OCI-LY3 (cell line): ENCODE results near the gene EIF6.

Experiments
- H2AFZ ChIP-seq: fragments of 200-600, 300-600 bp; shearing (Covaris generic); 2 replicates; pipeline ENCODE4 v1.6.0; 2014; ENCODE audit warnings: antibody characterized with exemption, low read depth, low read length
- H3K27ac ChIP-seq: fragments of 200-600, 300-600 bp; sonication (generic); 2 replicates; pipeline ENCODE4 v1.5.1; 2014; ENCODE audit warnings: mild to moderate bottlenecking, low read length, moderate library complexity, mixed read lengths
- H3K27me3 ChIP-seq: fragments of 200-600, 300-600 bp; sonication (generic); 2 replicates; pipeline ENCODE4 v1.6.1; 2014; ENCODE audit warnings: low read depth, low read length, mixed read lengths
- H3K36me3 ChIP-seq: fragments of 200-600, 300-600 bp; sonication (generic); replicated peaks from 2 replicates; pipeline ENCODE3; 2014; ENCODE audit warnings: low read depth, low read length, mixed read lengths
- H3K4me1 ChIP-seq: fragments of 300-600, 200-600 bp; sonication (generic); 2 replicates; pipeline ENCODE4 v1.6.1; 2014; ENCODE audit warnings: low read length, mixed read lengths
- H3K4me2 ChIP-seq: fragments of 200-600, 300-600 bp; sonication (generic); 2 replicates; pipeline ENCODE4 v1.6.1; 2014; ENCODE audit warnings: low read length, mixed read lengths
- H3K4me3 ChIP-seq: fragments of 300-600, 200-600 bp; sonication (generic); 2 replicates; pipeline ENCODE4 v1.5.1; 2014; ENCODE audit warnings: antibody characterized with exemption, mild to moderate bottlenecking, low read length, moderate library complexity
- H3K79me2 ChIP-seq: fragments of 300-600, 200-600 bp; shearing (Covaris generic); 2 replicates; pipeline ENCODE4 v1.6.1; 2014; ENCODE audit warnings: mild to moderate bottlenecking, low read length, mixed read lengths
- H3K9ac ChIP-seq: fragments of 300-600, 200-600 bp; shearing (Covaris generic); 2 replicates; pipeline ENCODE4 v1.6.0; 2014; ENCODE audit warnings: mild to moderate bottlenecking, low read length, moderate library complexity
- H3K9me3 ChIP-seq: fragments of 200-600, 300-600 bp; shearing (Covaris generic); 2 replicates; pipeline ENCODE4 v1.6.1; 2014; ENCODE audit warnings: low read length, mixed read lengths; ENCODE audit not compliant: insufficient read depth
- H4K20me1 ChIP-seq: fragments of 200-600, 300-600 bp; sonication (generic); 2 replicates; pipeline ENCODE4 v1.6.1; 2016; ENCODE audit warnings: low read length, mixed read lengths; ENCODE audit not compliant: insufficient read depth
- EZH2phosphoT487 ChIP-seq: fragments of 200-600 bp; shearing (Covaris generic); IDR thresholded peaks from 2 replicates; pipeline ENCODE4 v1.6.1; 2018; ENCODE audit warnings: antibody characterized with exemption, mixed run types, low read depth
- TF ChIP-seq, protein P1 (sequence below): fragments of 200-600, 300-600 bp; sonication (generic); IDR thresholded peaks from 2 replicates; pipeline ENCODE4 v1.5.1; 2014; ENCODE audit warnings: antibody characterized with exemption, low read length, low read depth

Gene EIF6

DNA sequence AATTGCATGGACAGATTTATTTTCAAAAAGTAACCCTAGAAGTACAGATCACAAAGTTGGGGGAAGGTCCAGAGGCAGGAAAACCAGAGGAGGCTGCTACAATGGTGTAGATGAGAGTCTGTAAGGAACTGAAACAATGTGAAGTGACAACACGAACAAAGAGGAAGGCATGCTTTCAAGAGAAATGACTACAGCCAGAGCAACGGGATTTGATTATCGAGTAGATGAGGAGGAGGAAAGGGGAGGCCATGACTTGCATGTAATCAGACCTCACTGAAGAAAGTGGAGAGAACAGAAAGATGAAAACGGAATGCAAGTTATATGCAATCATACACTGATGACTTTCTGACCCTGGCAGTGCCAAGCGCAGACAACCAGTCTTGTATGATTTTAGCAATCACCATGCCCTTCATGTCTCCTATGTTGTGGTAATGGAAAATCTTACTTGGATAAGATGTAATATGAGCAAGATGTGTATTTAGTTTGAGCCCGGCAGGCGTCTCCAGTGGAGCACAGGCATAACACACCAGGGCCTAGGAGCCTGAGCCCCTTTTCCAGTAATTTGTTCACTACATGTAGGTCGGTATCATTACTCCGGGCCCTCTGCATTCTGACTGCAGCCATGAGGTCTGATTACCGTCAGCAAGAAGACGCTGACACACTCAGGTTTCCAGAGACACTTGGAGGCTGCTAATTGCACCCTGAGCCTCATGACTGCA, 41.6 kb upstream of the EIF6 start:
- H3K36me3 ChIP-seq = no peaks in the 10 kb centered on the region
- peak overlapping the region; percentile 11; the same call in 1 of the 2 replicates for H3K4me3 ChIP-seq
- no peaks in the 10 kb centered on the region for H3K27me3 ChIP-seq
- peaks cover 18% of the 10 kb centered on the region for H3K4me1 ChIP-seq
- H3K27ac ChIP-seq = no peak overlapping the region
- no peaks in the 10 kb centered on the region for H3K79me2 ChIP-seq
- H2AFZ ChIP-seq = no peak overlapping the region
- H4K20me1 ChIP-seq = no peaks in the 10 kb centered on the region
- H3K9ac ChIP-seq = no peak overlapping the region
- TF ChIP-seq, protein P1, sequence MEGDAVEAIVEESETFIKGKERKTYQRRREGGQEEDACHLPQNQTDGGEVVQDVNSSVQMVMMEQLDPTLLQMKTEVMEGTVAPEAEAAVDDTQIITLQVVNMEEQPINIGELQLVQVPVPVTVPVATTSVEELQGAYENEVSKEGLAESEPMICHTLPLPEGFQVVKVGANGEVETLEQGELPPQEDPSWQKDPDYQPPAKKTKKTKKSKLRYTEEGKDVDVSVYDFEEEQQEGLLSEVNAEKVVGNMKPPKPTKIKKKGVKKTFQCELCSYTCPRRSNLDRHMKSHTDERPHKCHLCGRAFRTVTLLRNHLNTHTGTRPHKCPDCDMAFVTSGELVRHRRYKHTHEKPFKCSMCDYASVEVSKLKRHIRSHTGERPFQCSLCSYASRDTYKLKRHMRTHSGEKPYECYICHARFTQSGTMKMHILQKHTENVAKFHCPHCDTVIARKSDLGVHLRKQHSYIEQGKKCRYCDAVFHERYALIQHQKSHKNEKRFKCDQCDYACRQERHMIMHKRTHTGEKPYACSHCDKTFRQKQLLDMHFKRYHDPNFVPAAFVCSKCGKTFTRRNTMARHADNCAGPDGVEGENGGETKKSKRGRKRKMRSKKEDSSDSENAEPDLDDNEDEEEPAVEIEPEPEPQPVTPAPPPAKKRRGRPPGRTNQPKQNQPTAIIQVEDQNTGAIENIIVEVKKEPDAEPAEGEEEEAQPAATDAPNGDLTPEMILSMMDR = no peak
- TF ChIP-seq EZH2phosphoT487 = no peak
- H3K9me3 ChIP-seq = no peaks in the 10 kb centered on the region
- peak overlapping the region; percentile 55 for H3K4me2 ChIP-seq

DNA sequence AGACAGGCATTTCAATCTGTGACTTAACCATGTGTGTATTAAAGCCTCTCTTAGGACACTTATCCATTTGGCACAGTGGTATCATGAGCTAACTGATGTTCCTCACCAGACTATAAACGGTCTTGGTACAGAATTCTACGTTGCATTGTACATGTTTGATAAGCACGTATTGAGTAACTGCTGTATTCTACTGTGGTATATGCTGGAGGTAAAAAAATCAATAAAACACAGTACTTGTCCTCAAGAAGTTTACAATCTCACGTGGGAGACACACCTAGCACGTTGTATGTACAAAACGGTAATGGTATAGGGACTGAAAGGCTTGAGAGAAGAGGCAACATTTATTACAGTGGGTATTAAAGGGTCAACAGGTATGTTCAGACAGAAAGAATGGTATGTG, 40.8 kb upstream of the EIF6 start:
- Histone ChIP-seq H3K9me3 (no peaks in the 10 kb centered on the region), H3K4me3 (no peak overlapping the region), H3K4me2 (peak overlapping the region; percentile 55), H3K9ac (no peak overlapping the region), H4K20me1 (no peaks in the 10 kb centered on the region), H3K27ac (no peak overlapping the region), H2AFZ (no peak overlapping the region), H3K27me3 (no peaks in the 10 kb centered on the region), H3K79me2 (no peaks in the 10 kb centered on the region), H3K36me3 (no peaks in the 10 kb centered on the region), H3K4me1 (peaks cover 22% of the 10 kb centered on the region)
- no peak for TF ChIP-seq EZH2phosphoT487
- TF ChIP-seq, protein P1 = no peak

DNA sequence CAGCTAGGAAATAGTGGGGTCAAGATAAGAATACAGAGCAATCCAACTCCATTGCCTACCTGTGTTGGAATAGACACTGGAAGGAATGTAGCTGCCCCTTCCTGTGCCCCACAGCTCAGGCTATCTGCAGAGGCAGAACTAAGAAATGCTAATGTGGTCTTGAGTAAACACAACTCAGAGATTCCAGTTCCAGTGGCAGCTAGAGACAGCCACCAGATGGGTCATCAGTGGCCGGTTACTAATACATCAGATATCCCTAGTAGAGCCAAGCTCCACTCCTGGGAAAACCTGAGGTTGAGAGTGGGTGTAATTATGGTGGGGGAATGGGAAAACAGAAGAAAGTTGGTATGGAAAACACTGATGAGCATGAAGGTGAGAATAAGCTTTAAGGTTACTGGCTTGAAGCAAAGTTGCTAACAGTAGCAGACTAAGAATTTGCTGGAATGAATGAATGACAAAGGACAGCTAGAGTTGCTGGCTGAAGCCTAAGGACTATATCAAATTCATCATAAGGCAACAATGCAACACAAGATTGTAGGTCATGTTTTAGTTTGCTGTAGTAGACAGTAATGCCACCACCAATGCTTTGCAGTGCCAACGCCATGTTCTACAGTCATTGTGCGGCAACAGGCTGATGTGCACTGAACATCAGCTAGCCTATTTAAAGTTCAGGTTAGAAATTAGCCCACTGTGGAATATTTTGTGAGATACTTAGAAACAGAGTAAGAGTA, 36.0 kb upstream of the EIF6 start:
- Histone ChIP-seq H3K9me3 (no peaks in the 10 kb centered on the region), H3K9ac (no peak overlapping the region), H3K79me2 (no peaks in the 10 kb centered on the region), H4K20me1 (no peaks in the 10 kb centered on the region), H3K4me3 (no peak overlapping the region), H3K36me3 (no peaks in the 10 kb centered on the region), H3K4me2 (no peak overlapping the region), H3K4me1 (peaks cover 23% of the 10 kb centered on the region), H3K27me3 (no peaks in the 10 kb centered on the region), H2AFZ (no peak overlapping the region), H3K27ac (no peak overlapping the region)
- TF ChIP-seq, protein P1 = no peak
- no peak for TF ChIP-seq EZH2phosphoT487

DNA sequence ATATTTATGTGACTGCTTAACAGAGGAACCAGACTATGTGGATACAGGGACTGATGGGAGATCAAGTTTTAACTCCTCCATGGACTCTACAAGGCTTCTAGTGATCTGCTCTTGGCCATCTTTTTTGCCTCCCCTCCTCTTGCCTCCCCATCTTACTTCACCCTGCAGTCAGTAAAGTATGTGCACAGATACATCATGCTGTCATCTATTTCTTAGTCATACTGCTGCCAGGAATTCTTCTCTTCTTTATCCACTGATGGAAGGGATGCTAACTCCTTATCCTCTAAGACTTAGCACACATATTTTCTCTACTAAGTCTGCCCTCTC, 35.3 kb upstream of the EIF6 start:
- Histone ChIP-seq H3K27ac (no peak overlapping the region), H3K9me3 (no peaks in the 10 kb centered on the region), H3K4me1 (peaks cover 19% of the 10 kb centered on the region), H4K20me1 (no peaks in the 10 kb centered on the region), H2AFZ (no peak overlapping the region), H3K4me2 (no peak overlapping the region), H3K4me3 (no peak overlapping the region), H3K36me3 (no peaks in the 10 kb centered on the region), H3K27me3 (no peaks in the 10 kb centered on the region), H3K79me2 (no peaks in the 10 kb centered on the region), H3K9ac (no peak overlapping the region)
- TF ChIP-seq, protein P1 = no peak
